GM18511 (cell line): ENCODE measurements around the gene LRFN5.
"Not testable (repeated sequence)": the region's sequence is repeated elsewhere in the genome, so short reads cannot be mapped to it uniquely, and the experiment has no call there.

Experiments
- ATAC-seq: cut with Tn5 transposase; IDR thresholded peaks from one replicate; pipeline ENCODE4 v1.9.1; 2021; ENCODE audit warnings: mild to moderate bottlenecking, moderate library complexity; ENCODE audit not compliant: unreplicated experiment

LRFN5 gene

DNA sequence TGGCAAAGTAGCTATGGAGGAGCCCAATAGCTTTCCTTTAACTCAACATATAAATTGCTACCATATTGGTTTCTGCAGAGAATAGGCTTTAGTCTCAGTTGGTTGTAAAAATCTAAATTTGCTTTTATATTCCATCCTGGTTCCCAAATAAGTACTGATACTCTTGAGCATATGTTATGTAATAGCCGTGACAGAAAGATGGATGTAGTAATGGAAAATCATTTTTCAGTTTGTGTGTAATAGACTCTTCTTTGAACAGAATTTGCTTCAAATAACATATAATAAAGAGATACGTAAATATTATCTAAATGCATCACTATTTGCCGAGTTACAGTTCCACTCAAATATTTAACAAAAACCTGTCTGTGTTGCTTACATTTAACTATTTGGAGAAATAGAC lies 271.6 kb downstream of the LRFN5 start:
- no peak for ATAC-seq

DNA sequence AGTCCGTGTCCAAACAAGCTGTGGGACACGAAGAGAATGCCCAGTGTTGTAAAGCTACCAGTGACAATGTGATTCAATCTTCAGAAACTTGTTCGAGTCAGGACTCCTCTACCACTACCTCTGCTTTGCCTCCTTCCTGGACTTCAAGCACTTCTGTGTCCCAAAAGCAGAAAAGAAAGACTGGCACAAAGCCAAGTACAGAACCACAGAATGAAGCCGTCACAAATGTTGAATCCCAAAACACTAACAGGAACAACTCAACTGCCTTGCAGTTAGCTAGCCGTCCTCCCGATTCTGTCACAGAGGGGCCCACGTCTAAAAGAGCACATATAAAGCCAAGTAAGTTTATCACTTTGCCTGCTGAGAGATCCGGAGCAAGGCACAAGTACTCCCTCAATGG lies 284.9 kb downstream of the LRFN5 start:
- ATAC-seq, result no peak

DNA sequence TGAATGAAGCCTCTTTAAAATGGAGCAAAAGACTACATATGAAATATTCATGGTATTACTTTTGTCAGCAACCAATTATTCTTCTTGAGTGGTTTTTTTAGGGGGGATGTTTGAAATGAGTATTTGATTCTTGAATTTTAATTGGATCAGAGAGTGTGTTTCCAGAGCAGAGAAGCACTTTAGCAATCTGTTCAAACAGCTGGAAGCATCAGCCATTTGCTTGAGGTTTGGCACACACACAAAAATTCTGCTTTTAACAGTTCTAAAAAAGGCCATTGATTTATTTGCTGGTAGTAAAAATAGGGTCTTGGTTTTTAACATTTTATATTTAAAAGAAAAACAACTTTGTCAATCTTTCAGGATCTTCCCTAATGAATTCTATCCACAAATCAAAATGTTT lies 292.7 kb downstream of the LRFN5 start:
- ATAC-seq, result no peak

DNA sequence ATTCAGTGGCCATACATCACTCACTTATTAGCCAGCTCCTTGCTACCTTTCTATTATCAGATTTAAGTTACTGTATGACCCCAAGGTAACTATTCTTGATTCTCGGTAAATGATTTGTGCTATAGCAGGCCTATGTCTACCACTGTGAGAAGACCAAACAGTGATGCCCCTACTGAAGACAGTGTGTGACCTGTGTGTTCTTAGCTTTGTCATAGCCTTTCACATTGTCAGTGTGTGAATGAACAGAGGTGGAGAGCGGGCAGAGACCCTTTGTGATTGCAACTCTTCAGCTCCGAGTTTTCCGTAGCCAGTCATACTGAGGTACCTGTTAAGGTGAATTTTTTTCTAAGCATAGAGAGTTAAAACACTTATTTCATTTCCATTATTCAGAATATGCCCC lies 294.0 kb downstream of the LRFN5 start:
- ATAC-seq, result no peak

DNA sequence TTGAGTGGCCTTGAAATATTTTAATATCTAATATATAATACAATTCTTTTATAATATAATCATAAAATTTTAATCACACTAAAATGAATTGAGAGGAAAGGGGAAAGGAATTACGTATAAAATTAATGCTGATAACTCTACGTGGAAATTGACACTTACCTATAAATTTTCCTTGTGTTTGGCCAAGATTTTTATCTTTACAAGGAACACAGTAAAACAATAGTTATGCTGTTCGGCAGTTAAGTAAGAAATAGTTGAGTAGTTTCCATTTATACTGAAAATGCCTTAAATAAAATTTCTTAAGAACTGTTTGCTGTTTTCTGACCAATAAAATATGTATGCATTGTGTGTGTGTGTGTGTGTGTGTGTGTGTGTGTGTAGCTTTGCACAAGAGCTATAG lies 294.4 kb downstream of the LRFN5 start:
- no peak for ATAC-seq

DNA sequence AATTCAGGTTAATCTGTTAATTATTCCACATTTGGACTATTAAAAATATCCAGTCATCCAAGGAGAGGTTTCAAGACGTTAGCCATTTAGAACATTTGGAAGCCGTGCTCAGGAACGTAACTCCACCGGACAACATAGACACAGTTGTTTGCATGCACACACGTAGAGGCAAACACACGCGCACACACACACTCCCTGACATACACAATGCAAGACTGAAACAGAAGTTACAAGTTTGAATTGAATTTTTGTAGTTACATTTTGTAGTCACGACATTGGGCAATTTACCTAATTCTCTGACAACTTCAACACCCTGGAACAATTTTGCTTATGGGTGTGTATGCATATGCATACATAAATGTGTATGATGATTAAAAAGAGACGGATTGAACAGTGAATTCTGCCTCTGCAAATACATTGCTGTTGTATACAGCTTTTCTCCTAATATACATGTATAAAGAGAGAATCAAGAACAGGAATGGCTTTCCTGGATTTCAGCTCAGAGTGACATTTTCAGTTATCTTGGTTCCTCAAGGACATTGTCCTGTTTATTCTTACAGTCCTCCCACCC lies 298.8 kb downstream of the LRFN5 start:
- ATAC-seq, result no peak

DNA sequence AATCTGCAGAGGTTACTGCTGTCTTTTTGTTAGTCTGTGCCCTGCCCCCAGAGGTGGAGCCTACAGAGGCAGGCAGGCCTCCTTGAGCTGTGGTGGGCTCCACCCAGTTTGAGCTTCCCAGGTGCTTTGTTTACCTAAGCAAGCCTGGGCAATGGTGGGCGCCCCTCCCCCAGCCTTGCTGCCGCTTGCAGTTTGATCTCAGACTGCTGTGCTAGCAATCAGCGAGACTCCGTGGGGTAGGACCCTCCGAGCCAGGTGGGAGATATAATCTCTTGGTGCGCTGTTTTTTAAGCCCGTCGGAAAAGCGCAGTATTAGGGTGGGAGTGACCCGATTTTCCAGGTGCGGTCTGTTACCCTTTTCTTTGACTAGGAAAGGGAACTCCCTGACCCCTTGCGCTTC lies 304.5 kb downstream of the LRFN5 start:
- not testable (repeated sequence) for ATAC-seq

- ATAC-seq, result no peak
Observed at GRCh38 chr14:41913398-41913797, 306.7 kb downstream of the LRFN5 start.

GRCh38 chr14:41915732-41916131 lies 309.1 kb downstream of the LRFN5 start:
- ATAC-seq, result no peak

- ATAC-seq, result no peak
Observed at GRCh38 chr14:41916313-41916712, 309.6 kb downstream of the LRFN5 start.

DNA sequence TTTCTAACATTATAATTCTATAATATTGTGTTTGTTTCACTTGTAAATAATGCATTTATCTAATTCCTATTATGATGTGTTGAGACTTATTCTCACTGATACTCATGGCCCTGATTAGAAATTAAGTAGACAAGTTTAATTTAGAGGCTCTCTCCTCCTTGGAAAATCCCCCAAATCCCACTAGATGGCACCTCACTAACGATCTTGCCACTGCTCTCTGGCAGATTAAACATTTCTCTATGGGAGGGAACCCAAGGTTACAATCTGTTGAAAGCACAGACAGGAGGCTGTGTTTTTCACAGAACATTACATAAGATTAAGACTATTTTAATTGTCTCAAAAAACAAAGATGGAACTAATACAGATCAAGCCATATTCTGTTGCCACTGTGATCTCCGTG lies 318.7 kb downstream of the LRFN5 start:
- no peak for ATAC-seq

DNA sequence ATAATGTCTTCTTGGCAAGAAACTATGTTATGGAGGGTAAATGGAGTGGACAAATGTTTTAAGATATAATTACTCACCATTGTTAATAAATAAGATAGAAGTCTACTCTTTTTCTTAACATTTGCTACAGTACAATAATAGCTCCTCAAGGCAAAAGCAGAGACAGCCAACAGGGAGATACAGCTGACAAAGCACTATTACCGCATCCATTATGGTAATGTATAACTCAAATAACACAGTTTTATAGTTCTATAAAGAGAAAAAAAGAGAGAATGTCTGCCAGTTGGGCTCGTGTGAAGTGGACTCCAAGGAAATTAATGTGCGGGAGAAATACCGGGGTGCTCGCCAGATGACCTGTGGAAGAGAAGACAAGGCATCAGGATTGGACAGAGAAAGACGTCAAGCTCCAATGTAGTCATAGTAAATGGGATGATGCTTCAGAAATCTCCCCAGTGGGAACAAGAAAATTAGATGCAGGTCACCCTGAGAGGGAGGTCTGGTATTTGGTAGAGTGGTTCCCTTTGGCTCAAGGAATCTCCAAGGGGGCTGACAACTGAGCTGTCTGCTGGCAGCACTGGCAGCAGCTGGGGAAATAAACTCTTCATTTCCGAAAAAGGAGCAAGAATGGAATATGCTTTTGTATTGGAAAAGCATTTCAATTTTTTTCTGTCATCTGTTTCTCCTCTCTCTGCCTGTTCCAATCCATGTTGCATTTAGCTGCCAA lies 343.9 kb downstream of the LRFN5 start:
- no peak for ATAC-seq
